Ovary (tissue), 9 donors: ENCODE measurements around the gene PKN3. TPM values are rescaled to one million over a fixed set of nuclear protein-coding genes. Genes with fewer than 3 reads are reported as not detected.

Experiments
- DNase-seq, 5 donors: peaks; one replicate each; pipeline ENCODE4 v3.0.0-alpha.2; 2019 to 2020
- H3K27ac ChIP-seq, 2 donors: fragments of 200-600 bp; one replicate each; pipeline versions ENCODE4 v1.5.1 to v1.8.0; 2019 to 2022
- H3K27me3 ChIP-seq: fragments of 200-600 bp; one replicate; pipeline ENCODE4 v1.8.0; 2022
- H3K36me3 ChIP-seq: fragments of 200-600 bp; sonication (generic); one replicate; pipeline ENCODE4 v1.5.1; 2019
- H3K4me1 ChIP-seq: one replicate; pipeline ENCODE4 v1.8.1; 2013; ENCODE audit warnings: mild to moderate bottlenecking, moderate library complexity; ENCODE audit not compliant: insufficient read depth
- H3K4me3 ChIP-seq: fragments of 200-600 bp; sonication (generic); one replicate; pipeline ENCODE4 v1.5.1; 2017
- H3K9me3 ChIP-seq, 2 donors: fragments of 200-600 bp in 1 of 2; sonication (generic) in 1 of 2; one replicate each; pipeline versions ENCODE4 v1.5.1 to v1.8.1; 2013 to 2019; ENCODE audit warnings: mild to moderate bottlenecking in 1 of 2, moderate library complexity in 1 of 2
- EP300 ChIP-seq: sonication (generic); formaldehyde crosslinking; IDR thresholded peaks from one replicate; pipeline ENCODE4 v1.6.1; 2017; ENCODE audit warnings: antibody characterized with exemption
- POLR2A ChIP-seq: fragments of 450-650 bp; IDR thresholded peaks from one replicate; pipeline ENCODE4 v1.6.1; 2017; ENCODE audit warnings: antibody characterized with exemption, mild to moderate bottlenecking, moderate library complexity
- WGBS, 3 donors: extraction: QIAGEN DNeasy Blood & Tissue Kit in 1 of 3; methylation state at CpG; one replicate each; pipeline versions ENCODE4 v1.1.5 to v1.1.7; 2013 to 2017; 5-methylcytosine and 5-hydroxymethylcytosine counted together
- intact Hi-C, 4 donors: fragments of 100-400 bp; cut with DNase I; formaldehyde crosslinking; loops; one replicate each; pipeline versions ENCODE4 v1.11.0 to v1.15.1; 2022 to 2023
- polyA plus RNA-seq, 2 donors: library from polyadenylated mRNA; stranded (reverse); fragments of 200-250 nt in 1 of 2; fragments of 350-450 nt in 1 of 2; fragmentation: Illumina TruSeq in 1 of 2; extraction: RNeasy Lipid Tissue Mini Kit (QIAGEN cat#74804) in 1 of 2; gene quantifications; one replicate each; pipeline ENCODE4 v1.2.3, GENCODE V29; 2013 to 2014
- total RNA-seq, 7 donors: library from RNA; depleted of rRNA in 2 of 7; stranded (reverse); fragments of >200 nt in 2 of 7; fragmentation: NEBNext Ultra II Directional in 3 of 7; extraction: Animal tissue kit (Norgen Biotek cat#: 25700) in 3 of 7; gene quantifications; one replicate each; pipeline versions ENCODE4 v1.1.0 to v1.2.4, GENCODE V29; 2016 to 2023
- TF ChIP-seq, protein P1 (sequence below), 3 donors: fragments of 450-650 bp in 2 of 3; fragments of 200-600 bp in 1 of 3; IDR thresholded peaks; one replicate each; pipeline versions ENCODE4 v1.5.1 to v1.8.0; 2016 to 2022; ENCODE audit warnings: antibody characterized with exemption in 3 of 3, mild to moderate bottlenecking in 1 of 3
- donor health status: DM: no; HTN: no; CAD: no; lungs with moderate emphysema.
- donor health status: DM: no; HTN: no; CAD: no.
- donor health status: Bipolar disorder and iron deficiency.
- donor health status: DM: yes; HTN: yes; CAD: no.
- donor health status: DM: no; HTN: no; CAD: no.
- donor health status: DM: yes; HTN: yes; CAD: no.

The PKN3 gene
- total and polyA plus RNA-seq, 9 donors = 1.3 to 7.6 (median 4.2) TPM

GRCh38 chr9:128727640-128728248 is 25.4 kb downstream of the PKN3 start:
- H3K27ac ChIP-seq = no peak overlapping the region
- H3K9me3 ChIP-seq = no peaks in the 10 kb centered on the region
- 80 to 86% (median 82%) methylated on average over 5 of the region's 5 CpGs for WGBS, 3 donors
- H3K4me3 ChIP-seq = no peak overlapping the region
- H3K27me3 ChIP-seq = no peaks in the 10 kb centered on the region
- no peak for DNase-seq
- no peaks in the 10 kb centered on the region for H3K4me1 ChIP-seq
- no peaks in the 10 kb centered on the region for H3K36me3 ChIP-seq
- intact Hi-C loops = no loop called here
- TF ChIP-seq, protein P1, sequence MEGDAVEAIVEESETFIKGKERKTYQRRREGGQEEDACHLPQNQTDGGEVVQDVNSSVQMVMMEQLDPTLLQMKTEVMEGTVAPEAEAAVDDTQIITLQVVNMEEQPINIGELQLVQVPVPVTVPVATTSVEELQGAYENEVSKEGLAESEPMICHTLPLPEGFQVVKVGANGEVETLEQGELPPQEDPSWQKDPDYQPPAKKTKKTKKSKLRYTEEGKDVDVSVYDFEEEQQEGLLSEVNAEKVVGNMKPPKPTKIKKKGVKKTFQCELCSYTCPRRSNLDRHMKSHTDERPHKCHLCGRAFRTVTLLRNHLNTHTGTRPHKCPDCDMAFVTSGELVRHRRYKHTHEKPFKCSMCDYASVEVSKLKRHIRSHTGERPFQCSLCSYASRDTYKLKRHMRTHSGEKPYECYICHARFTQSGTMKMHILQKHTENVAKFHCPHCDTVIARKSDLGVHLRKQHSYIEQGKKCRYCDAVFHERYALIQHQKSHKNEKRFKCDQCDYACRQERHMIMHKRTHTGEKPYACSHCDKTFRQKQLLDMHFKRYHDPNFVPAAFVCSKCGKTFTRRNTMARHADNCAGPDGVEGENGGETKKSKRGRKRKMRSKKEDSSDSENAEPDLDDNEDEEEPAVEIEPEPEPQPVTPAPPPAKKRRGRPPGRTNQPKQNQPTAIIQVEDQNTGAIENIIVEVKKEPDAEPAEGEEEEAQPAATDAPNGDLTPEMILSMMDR (IDR thresholded peaks at IDR 0.05) = no peak
- TF ChIP-seq EP300 = no peak
- no peak for TF ChIP-seq POLR2A

DNA sequence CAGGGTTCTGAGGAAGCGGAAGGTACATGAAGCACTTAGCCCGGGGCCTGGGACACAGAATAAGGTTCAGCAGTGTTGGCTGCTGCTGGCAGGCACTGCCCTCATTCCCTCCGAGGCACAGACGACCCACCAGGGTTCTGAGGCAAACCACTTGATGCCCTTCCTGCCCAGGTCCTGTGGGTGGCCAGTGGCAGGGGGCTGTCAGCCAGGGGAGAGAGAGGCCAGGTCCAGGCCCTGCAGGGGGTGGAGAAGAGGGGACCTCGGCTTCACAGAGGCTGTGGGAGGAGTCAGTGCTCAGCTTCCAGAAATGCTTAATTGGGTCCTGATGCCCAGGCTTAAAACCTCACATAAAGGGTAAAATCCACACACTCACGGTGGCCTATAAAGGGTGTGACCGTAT is 26.0 kb downstream of the PKN3 start:
- intact Hi-C loops = no loop called here
- H3K27ac ChIP-seq = no peak overlapping the region

GRCh38 chr9:128729302-128729701 is 27.0 kb downstream of the PKN3 start:
- no peak for TF ChIP-seq EP300
- no peak for TF ChIP-seq POLR2A
- TF ChIP-seq, protein P1 (IDR thresholded peaks at IDR 0.05) = no peak
- no peak overlapping the region for H3K27ac ChIP-seq
- H3K4me3 ChIP-seq = no peak overlapping the region
- DNase-seq = no peak
- intact Hi-C loops = no loop called here
- no peaks in the 10 kb centered on the region for H3K27me3 ChIP-seq
- 71 to 79% (median 73%) methylated on average over 5 of the region's 5 CpGs for WGBS, 3 donors
- no peaks in the 10 kb centered on the region for H3K4me1 ChIP-seq
- H3K36me3 ChIP-seq = no peaks in the 10 kb centered on the region
- no peaks in the 10 kb centered on the region for H3K9me3 ChIP-seq

More for the DNA sequence above, 26.0 kb downstream of the PKN3 start:
- no peaks in the 10 kb centered on the region for H3K27me3 ChIP-seq
- DNase-seq = no peak
- H3K36me3 ChIP-seq = no peaks in the 10 kb centered on the region
- H3K9me3 ChIP-seq = no peaks in the 10 kb centered on the region
- WGBS, 3 donors = 56 to 66% (median 64%) methylated on average over 7 of the region's 7 CpGs
- H3K4me3 ChIP-seq = no peak overlapping the region
- TF ChIP-seq EP300 (no peak), POLR2A (no peak)
- TF ChIP-seq, protein P1 (IDR thresholded peaks at IDR 0.05) = no peak
- no peaks in the 10 kb centered on the region for H3K4me1 ChIP-seq

GRCh38 chr9:128729766-128730517 is 27.6 kb downstream of the PKN3 start:
- no peak for DNase-seq
- Histone ChIP-seq H3K4me1 (no peaks in the 10 kb centered on the region), H3K27ac (no peak overlapping the region), H3K27me3 (no peaks in the 10 kb centered on the region), H3K4me3 (no peak overlapping the region), H3K36me3 (no peaks in the 10 kb centered on the region), H3K9me3 (no peaks in the 10 kb centered on the region)
- TF ChIP-seq POLR2A = no peak
- intact Hi-C loops = loop anchor here in 1 of 4 donors (10.0 kb wide), 1 partner anchor 195 kb away; the partner anchor contains the start of gene PHYHD1
- WGBS, 3 donors = 84 to 87% (median 84%) methylated on average over 27 of the region's 27 CpGs

DNA sequence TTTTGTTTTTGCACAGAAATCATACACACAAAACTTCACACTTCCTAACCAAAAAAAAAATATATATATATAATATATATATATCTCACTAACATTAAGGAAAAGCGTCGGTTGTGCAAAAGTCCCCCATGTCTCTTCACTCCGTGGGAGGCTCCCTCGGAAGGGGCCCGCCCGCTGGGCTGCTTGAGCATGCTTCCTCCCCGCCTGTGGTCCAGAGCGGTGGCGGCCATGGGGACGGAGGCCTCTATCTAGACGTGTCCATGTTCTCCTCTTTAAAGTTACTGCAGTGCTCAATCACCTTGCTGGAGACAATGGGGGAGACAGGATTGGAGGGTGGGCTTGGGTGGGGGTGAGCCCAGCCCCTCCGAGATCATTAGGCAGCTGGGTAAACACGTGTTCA is 28.8 kb downstream of the PKN3 start:
- intact Hi-C loops = loop anchor here in 1 of 4 donors (10.0 kb wide), 1 partner anchor 194 kb away; the partner anchor contains the start of gene PHYHD1
- Histone ChIP-seq H3K27me3 (no peaks in the 10 kb centered on the region), H3K4me1 (no peaks in the 10 kb centered on the region), H3K27ac (no peak overlapping the region), H3K9me3 (no peaks in the 10 kb centered on the region), H3K36me3 (no peaks in the 10 kb centered on the region), H3K4me3 (no peak overlapping the region)
- WGBS, 3 donors = 69 to 73% (median 73%) methylated on average over 13 of the region's 13 CpGs
- no peak for DNase-seq
- TF ChIP-seq EP300 (no peak), POLR2A (no peak)
- TF ChIP-seq, protein P1 (IDR thresholded peaks at IDR 0.05) = no peak
